ENCODE measurements around the gene PLCXD3.

Gene PLCXD3, protein sequence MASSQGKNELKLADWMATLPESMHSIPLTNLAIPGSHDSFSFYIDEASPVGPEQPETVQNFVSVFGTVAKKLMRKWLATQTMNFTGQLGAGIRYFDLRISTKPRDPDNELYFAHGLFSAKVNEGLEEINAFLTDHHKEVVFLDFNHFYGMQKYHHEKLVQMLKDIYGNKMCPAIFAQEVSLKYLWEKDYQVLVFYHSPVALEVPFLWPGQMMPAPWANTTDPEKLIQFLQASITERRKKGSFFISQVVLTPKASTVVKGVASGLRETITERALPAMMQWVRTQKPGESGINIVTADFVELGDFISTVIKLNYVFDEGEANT

DNA sequence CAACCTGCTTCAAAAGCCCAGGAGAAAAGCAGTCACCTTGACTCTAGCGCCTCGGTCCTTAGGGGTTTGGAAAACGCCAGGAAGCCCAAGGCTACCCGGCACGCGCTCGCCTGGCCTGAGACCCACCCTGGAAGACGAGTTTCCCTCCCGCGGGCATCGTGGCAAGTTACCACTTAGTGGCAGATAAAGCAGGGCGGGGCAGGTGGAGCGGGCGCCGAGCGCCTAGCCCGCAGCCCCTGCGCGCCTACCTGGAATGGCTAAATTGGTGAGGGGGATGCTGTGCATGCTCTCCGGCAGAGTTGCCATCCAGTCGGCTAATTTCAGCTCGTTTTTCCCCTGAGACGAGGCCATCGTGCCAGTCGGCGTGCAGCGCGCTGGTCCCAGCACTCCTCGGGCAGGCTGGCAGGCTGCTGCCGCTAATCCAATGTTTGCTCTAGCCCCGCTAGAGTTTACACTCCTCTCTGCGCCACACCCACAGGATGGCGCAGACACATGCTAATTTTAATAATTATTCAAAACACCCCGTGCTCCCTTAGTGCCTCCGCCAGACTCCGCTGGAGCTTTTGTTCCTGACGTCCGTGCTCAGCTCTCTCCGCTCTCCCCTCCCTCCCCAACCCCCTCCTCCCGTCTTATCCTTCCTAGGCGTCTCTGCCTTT, at the start of gene PLCXD3:
TSS of gene PLCXD3 (minus strand) at position 426 of the 656 bp plus-strand sequence. CDS start at position 351, 75 bp downstream.
- DNase-seq (ENCODE audit: low spot score), result peak; percentile 48

DNA sequence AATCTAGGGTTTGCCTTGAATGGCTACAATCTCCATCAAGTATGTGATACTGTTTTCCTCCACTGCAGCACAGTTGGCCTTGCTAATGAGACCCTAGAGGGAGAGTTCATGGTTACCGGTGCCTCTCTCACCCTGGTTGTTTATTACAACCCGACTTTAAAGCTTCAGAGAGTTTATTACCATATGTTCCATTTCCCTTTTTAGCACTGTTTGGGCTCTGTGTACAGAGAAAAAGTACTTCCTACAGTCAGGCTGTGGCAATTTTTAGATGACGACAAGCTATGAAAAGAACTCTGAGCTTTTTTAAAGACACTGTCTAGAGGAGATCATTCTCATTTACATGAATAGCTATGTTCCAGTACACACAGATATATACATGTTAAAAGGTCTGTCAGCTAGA, 48.8 kb upstream of the PLCXD3 start:
- no peak for DNase-seq (ENCODE audit: low spot score)

DNA sequence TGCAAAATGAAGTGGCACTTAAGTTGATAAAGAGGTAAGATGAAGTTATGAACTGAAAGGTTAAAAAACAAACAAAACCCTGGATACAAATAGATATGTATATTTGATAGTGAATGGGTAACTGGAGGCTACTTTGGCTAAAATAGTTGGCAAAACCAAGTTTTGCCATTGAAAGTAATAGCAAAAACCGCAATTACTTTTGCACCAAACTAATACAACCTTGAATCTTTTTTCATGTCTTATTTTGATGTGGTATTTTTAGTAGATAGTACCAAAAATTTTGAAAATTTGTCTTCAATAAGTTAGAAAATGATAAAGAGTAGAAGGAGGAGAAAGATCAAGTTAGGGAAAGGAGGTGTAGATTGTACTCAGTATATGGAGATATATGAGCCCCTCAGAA, 47.9 kb upstream of the PLCXD3 start:
- DNase-seq (ENCODE audit: low spot score), result no peak

DNA sequence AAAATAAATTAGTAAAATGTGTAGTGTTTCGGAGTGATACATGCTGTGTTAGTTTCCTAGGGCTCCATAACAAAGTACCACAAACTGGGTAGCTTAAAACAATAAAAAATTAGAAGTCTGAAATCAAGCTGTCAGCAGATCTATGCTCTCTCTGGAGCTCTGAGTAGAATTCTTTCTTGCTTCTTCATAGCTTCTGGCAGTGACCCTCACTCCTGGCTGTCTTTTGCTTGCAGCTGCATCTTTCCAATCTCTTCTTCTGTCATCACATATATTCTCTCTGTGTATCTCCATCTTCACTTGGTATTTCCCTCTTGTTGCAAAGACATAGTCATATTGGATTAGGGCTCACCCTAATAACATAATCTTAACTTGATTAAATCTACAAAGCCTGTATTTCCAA, 37.6 kb upstream of the PLCXD3 start:
- no peak for DNase-seq (ENCODE audit: low spot score)

DNA sequence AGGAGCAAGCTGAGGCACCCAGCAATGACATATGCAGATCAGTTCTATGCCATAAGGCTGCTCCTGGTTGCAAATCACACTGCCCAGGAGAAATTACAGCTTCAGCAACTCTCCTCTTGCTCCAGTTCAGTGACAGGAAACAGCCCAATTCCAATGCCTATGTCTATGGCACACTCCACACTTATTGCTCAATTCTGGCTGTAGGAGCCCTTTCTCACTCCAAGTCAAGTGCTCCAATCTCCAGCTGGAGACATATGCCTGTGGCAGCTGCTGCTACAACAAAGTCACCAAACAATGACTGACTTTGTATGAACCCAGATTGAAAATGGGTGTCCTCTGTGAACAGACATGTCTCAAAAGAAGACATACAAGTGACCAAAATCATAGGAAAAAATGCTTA, 31.8 kb upstream of the PLCXD3 start:
- DNase-seq (ENCODE audit: low spot score), result no peak

DNA sequence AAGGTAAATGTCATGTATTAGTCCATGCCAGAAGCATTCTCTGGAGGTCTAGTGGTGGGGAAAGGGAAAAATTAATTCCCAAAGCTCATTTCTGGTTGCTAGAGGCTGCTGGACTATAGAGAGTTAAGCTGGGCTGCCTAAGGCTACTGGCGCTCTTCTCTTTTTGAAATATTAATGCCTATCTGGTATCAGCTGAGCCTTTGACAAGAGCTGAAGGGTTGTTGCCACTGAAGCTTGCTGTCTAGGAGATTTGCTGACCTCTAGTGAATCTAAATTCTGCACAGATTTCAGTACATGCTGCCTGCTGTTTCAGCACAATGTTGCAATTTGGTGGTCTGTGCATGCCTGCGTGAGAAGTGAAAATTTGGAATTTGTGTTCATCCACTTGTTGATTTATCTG, 29.1 kb upstream of the PLCXD3 start:
- DNase-seq (ENCODE audit: low spot score), result no peak

DNA sequence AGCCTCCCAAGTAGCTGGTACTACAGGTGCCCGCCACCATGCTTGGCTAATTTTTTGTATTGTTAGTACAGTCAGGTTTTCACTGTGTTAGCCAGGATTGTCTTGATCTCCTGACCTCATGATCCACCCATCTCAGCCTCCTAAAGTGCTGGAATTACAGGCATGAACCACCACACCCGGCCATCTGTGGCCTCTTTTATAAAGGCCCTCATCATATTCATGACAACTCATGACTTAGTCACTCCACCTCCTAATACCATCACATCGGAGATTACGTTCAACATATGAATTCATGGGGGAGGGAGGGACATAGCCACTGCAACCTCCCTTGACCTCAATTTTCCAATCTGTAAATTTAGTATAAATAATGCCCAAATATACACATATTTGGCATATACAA, 27.2 kb upstream of the PLCXD3 start:
- DNase-seq (ENCODE audit: low spot score), result no peak

DNA sequence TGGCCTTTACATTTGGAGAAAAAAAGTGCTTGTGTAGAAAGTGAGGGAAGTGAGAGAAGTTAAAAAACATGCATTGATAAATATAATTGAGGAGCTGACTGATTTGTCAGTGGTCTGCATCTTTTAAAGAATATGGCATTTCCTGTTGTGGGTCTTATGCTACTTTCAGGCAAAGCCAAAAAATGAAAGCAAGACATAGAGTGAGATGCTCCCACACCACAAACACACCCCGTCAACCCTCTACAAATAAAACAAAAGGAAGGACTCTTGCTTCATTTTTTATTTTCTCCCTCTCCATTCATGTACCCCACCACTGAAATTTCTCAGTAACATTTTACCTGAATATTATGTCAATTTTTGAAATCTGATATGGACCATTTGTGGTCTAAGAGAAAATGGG, 22.1 kb upstream of the PLCXD3 start:
- DNase-seq (ENCODE audit: low spot score), result no peak

DNA sequence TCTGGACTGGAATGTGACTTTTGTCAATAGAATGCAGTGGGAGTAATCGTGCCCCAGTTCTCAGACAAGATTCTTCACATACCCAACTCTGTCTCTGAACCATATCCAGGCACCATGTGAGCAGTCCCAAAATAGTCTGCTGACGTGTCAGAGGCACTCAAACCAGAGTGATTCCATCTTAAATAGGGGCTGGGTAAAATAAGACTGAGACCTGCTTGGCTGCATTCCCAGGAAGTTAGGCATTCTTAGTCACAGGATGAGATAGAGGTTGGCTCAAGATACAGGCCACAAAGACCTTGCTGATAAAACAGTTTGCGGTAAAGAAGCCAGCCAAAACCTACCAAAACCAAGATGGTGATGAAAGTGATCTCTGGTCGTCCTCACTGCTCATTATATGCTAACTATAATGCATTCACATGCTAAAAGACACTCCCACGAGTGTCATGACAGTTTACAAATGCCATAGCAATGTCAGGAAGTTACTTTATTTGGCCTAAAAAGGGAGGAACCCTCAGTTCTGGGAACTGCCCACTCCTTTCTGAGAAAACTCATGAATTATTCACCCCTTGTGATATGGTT, 16.9 kb upstream of the PLCXD3 start:
- no peak for DNase-seq (ENCODE audit: low spot score)

DNA sequence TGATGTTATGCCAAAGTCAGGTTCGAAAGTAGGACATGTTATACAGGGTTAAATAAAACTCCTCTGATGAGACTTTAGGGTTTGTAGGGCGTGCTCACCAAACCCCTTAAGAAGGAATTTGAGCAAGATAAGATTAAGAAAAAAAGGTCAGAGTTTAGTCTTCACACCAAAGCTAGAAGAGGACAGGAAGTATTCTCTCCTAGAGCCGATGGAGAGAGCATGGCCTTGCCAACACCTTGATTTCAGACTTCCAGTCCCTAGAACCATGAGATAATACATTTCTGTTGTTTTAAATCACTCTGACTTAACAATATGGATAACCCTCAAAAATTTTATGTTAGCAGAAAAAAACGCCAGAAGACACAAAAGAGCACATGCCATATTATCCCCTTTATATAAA, 16.3 kb upstream of the PLCXD3 start:
- no peak for DNase-seq (ENCODE audit: low spot score)

DNA sequence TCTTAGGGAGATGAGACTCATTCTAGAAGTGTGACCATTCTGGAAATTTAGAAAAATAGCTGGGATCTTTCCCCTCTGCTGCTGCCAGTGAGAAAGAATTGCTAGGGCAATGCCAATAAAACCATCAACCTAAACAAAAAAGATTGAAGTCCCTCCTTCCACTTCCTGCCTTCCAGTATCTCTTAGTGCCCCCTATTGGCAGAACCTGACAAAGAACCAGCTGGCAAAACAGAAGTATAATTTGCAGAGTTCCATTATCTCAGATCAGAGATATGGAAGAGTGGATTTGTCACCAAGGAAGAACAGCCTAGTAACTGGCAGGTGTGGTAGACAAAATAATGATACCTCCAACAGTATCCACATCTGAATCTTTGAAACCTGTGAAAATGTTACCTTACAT, 13.8 kb upstream of the PLCXD3 start:
- DNase-seq (ENCODE audit: low spot score), result no peak

DNA sequence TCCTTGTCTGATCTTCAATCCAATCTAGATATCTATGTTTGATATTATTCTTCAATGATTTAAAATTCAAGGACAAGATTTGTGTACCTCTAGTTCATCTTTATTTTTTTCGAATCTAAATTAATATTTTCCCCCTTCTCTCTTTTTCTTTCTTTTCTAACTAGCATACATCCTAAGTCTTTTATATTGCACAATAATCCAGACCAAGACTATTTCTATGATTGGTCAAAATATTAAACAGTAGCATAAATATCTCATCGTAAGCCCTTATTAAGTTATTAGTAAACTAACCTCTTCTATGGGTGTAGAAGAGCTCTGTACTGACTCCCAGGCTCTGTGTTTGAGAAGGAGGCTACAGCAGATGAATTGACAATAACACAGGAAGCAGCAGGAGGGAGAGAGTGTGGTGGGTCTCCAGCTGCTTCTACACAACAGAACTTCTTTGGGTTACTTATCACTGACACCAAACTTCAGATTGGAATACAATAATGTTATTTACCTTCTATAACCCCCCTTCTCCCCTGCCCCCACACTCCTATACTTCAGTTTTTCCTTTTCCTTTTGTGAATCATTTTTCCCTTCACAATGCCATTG, 11.9 kb upstream of the PLCXD3 start:
- no peak for DNase-seq (ENCODE audit: low spot score)

DNA sequence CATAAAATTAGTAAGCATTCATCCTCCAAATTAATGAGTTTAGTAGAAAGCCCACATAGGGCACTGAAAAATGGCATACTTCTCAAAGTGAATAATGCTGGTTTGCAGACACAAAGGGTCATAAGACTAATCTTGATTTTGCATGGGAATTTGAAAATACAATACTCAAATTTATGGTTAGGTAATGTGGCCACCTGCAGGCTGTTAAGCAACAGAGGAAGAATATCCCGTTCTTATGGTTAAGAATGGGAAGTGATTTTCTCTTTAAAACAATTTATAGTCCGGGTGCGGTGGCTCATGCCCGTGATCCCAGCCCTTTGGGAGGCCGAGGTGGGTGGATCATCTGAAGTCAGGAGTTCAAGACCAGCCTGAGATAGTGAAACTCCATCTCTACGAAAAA, 9.4 kb upstream of the PLCXD3 start:
- DNase-seq (ENCODE audit: low spot score), result no peak

DNA sequence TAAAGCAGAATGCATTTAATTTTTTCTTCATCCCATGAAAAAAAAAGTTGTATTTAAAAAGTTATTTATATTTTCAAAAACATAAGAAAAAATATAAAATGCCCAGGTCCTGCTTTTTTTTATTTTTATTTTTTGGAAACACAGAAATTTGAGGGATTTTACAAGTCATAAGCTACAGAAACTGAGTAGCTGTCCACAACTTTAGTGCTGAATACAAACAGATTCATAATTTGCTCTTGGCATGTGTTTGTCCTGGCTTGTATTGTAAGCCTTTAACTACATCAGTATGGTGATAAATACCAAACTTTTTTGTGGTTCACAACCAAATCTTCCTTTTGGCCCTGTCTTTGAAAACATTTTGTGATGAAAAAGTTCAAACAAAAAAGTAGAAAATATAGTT, 7.5 kb upstream of the PLCXD3 start:
- no peak for DNase-seq (ENCODE audit: low spot score)

DNA sequence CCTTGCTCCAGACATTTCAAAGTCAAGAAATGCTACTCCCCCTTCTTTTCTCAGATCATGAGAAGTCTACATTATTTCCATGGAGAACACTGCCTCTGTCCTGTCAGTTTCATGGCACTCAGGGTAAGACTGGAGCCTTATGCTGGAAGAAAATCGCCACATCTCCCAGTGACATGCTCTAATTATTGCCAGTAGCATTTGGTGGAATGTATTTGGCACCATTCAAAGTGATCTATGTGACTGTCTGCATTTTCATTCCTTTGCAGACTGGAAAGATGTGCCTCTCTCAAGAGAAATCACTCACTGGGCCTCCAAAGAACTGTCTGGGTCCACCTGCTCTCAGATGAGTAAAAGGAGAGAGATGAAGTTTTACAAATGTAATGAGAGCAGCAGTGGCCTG, 840 bp upstream of the PLCXD3 start:
- no peak for DNase-seq (ENCODE audit: low spot score)

DNA sequence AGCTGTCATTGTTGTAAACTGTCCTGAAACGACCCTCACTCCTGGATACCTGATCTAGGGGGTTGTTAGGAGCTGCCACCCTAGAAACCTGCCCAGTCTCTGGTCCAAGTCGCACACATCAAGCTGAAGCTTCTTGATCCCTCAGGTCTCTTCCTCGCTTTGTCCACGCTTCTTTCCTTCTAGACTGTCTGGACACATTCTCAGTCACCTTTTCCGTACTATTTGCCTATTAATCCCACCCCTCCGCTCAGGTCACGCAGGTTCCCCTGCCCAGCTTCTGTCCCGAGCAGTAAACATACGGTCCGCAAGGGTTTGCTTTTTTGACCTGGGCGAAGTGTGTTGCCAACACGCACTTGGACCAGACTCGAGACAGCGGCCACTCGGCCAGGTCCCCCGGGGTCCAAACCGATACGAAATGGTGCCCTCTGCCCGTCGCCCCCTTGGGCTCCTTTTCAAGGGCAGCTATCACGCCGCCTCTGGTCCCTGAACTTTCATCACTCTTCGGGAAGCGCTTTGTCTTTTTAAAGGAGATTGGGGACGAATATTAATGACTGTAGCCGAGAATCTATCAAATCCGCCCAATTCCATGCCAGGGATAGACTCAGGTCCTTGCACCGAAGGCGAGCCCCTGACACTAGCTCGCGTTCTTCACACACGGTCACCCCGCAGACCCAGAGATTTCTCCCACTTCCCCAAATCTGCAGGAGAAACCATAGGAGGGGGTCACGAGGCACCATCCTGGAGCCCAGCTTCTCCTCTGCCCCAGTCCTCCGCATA, 814 bp downstream of the PLCXD3 start:
- no peak for DNase-seq (ENCODE audit: low spot score)

DNA sequence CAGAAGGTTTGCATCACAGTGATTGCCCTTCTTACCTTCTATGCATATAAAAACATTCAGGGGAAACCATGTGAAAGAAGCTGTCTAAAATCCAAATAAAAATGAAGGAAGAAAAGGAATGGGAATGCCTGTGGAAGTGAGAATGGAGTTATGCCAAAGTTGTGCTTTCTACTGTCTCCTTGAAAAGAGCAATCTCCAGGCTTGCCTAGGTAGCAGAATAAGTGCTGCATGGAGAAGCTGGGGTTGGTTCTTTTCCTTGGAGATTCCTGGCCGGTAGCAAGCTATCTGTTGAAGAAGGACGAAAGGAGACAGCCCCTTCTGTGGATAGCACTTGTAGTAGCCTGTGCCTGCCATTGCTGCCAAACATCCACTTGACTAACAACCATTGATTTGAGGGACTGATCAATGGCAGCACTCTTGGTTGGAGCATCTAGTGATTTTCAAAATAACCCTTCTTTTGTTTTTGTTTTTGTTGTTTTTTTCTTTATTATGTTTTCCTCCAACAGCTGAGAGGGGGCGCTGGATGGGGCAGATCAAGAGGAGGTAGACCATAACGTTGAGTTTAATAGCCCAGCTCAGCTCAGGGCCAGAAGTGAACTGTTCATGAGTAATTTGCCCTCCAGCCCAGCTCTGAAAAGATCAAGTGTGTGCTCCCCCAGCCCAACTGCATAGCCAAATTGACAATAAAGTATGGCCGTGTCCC, 1.6 kb downstream of the PLCXD3 start:
- DNase-seq (ENCODE audit: low spot score), result no peak

DNA sequence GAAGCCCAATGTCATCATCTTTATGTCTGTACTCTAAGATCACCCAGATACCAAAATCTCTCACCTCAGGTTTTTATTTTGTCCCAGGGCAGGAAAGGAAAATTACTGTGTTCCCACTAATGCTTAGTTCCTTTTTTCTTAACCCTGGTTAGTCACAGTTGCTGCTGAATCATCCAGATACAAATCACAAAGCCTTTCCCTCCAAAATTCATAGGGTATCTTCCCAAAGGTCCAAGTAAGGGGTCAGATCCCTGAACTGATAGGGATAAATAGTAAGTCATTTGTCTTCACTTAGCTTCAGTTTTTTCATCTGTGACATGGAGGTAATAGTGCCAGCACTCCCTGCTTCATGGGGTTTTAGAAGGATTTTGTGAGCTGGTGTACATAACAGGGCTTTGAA, 2.2 kb downstream of the PLCXD3 start:
- DNase-seq (ENCODE audit: low spot score), result no peak

DNA sequence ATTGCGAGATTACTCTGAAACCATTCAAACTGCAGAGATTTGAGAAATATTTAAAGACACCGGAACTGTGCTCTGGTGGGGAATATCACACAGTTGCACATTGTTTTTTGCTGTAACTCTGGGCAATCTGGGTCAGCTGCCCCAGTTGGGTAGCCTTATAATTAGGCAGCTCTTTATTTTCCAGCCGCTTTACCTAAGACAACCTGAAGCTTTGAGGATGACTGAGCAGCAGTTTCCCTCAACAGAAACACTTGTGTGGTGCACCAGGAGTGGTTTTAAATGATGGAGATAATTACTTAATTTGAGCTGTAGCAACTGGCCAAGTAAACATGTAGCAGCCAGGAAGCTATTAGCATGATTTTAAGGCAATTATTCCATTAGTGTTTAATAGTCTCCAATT, 2.9 kb downstream of the PLCXD3 start:
- DNase-seq (ENCODE audit: low spot score), result no peak

DNA sequence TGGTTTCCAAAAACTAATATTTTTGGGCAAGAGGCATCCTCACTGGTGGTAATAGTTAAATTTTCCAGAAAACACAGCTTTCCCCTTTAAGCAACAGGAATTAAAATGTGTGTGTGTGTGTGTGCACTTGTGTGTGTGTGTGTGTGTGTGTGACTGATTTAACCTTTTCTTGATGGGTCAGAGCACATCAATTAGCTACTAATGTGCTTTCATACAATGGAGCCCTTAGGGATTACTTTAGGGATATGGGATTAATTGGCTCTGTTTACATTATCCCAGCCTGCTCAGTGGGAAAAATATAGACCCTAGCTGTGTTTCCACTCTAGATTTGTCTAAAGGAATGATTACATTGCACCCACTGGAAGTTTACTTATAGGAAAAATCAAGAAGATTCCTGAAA, 6.5 kb downstream of the PLCXD3 start:
- DNase-seq (ENCODE audit: low spot score), result no peak

DNA sequence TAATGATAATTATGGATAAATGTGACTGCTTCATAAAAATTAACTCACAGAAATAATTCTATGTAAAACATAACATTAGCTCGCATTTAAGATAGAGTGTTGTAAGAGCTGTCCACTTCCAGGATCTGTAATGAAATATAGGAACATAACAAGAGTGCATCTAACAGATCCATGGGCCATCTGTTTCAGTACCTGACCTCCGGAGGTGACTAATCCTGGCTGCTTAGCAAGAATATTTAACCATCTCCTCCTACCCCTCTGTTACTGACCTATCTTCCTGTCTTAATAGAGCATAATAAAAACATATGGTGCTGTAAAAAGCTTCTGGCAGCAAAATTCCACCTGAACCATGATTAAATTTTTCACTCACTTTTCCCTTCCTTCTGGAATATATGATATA, 7.1 kb downstream of the PLCXD3 start:
- no peak for DNase-seq (ENCODE audit: low spot score)
